Measurements from ENCODE around the gene BAZ2B. TPM values are rescaled to one million over a fixed set of nuclear protein-coding genes. Genes with fewer than 3 reads are reported as not detected.

BAZ2B gene
- polyA plus RNA-seq, 1 donor, result 52.9 TPM

DNA sequence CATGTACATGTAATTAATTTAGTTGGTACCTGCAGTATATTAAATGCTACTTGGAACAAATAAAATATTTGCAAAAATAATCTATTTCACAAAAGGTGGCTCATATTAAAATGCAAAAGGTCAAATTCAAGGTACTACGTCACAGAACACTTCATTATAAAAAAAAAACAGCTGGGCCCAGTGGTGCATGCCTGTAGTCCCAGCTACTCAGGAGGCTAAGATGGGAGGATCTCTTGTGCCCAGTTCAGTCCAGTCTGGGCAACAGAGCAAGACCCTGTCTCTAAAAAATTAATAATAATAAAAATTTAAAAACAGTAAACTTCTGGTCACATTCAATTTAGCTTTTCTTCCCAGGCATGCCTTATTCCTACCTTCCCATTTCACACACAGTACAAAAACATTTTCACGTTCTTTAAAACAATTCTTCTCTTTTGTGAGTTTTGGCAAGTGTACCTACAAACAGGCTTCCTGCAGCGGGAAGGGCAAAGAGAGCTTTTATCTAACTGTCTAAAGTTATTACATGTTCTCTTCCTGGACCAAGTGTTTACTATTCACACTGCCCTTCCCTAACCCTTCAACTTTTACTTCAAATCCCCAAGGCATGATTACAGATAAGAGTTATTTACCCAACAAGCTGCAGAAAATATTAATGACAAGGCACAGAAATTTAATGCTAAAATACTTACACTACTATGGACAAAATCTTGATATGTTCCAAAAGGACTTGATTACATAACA is 10.7 kb downstream of the BAZ2B start:
- H3K4me3 ChIP-seq (ENCODE audit: low read length), result no peak overlapping the region
- DNase-seq, result peak in 1 of 2 donors; percentile 45
- H3K27ac ChIP-seq (ENCODE audit: low read length), result peak overlapping the region; percentile 40
- H3K27me3 ChIP-seq (ENCODE audit: control insufficient read depth, insufficient read depth, low read length), result no peaks in the 10 kb centered on the region
- no peaks in the 10 kb centered on the region for H3K9me3 ChIP-seq (ENCODE audit: control insufficient read depth, low read depth, low read length)
- WGBS (ENCODE audit: insufficient coverage, low lambda C conversion rate), result no CpG with 5 or more reads among the region's 3 CpGs
- H3K4me1 ChIP-seq (ENCODE audit: control insufficient read depth, insufficient read depth, low read length), result peaks cover 15% of the 10 kb centered on the region
- H3K36me3 ChIP-seq (ENCODE audit: control insufficient read depth, insufficient read depth, low read length), result no peaks in the 10 kb centered on the region

DNA sequence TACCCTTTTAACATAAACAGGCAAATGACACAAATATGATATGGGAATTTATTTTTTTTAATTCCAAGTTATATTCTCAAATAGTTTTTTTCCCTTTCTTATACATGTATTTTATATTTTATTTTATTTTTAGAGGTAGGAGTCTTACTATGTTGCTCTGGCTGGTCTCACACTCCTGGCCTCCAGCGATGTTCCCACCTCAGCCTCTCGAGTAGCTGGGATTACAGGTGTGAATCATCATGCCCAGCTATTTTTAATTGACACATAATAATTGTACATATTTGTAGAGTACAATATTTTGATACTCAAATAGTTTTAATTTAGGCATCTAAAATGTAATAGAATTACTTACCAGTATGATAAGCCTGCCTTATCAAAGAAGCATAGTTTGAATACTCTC is 12.2 kb downstream of the BAZ2B start:
- no CpG with 5 or more reads among the region's 2 CpGs for WGBS (ENCODE audit: insufficient coverage, low lambda C conversion rate)
- Histone ChIP-seq H3K4me1 (ENCODE audit: control insufficient read depth, insufficient read depth, low read length) (peaks cover 10% of the 10 kb centered on the region), H3K4me3 (ENCODE audit: low read length) (no peak overlapping the region), H3K27me3 (ENCODE audit: control insufficient read depth, insufficient read depth, low read length) (no peaks in the 10 kb centered on the region), H3K36me3 (ENCODE audit: control insufficient read depth, insufficient read depth, low read length) (no peaks in the 10 kb centered on the region), H3K27ac (ENCODE audit: low read length) (no peak overlapping the region), H3K9me3 (ENCODE audit: control insufficient read depth, low read depth, low read length) (no peaks in the 10 kb centered on the region)
- DNase-seq, result no peak

- Histone ChIP-seq H3K4me1 (ENCODE audit: control insufficient read depth, insufficient read depth, low read length) (peaks cover 4% of the 10 kb centered on the region), H3K4me3 (ENCODE audit: low read length) (no peak overlapping the region), H3K27me3 (ENCODE audit: control insufficient read depth, insufficient read depth, low read length) (no peaks in the 10 kb centered on the region), H3K9me3 (ENCODE audit: control insufficient read depth, low read depth, low read length) (no peaks in the 10 kb centered on the region), H3K36me3 (ENCODE audit: control insufficient read depth, insufficient read depth, low read length) (no peaks in the 10 kb centered on the region), H3K27ac (ENCODE audit: low read length) (no peak overlapping the region)
- 67% methylated on average over 1 of the region's 3 CpGs for WGBS (ENCODE audit: insufficient coverage, low lambda C conversion rate)
- no peak for DNase-seq
Observed at GRCh38 chr2:159600752-159601151, 15.6 kb downstream of the BAZ2B start.

DNA sequence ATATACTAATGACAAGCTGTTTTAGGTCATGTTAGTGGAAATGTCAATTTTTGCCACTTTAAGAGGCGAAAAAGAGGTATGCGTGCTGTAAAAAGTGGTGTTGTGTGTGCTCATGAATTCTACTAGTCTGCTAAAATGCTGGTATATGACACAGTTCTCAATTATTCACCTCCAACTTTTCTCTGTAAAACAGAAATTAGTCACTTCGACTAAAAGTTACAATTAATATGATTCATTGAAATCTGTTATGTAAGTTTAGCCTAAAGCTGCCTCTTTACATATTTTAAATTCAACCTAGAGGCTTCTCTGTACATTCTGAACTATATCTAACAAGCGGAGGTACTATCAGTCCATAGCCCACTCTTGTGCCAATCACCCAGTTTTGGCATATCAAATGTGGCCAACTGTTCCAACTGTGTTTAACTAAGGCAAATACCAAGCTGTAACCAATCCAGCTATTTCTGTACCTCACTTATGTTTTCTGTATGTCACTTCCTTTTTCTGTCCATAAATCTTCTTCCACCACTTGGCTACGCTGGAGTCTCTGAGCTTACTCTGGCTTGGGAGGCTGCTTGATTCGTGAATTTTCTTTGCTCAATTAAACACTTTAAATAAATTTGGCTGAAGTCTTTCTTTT is 20.8 kb downstream of the BAZ2B start:
- Histone ChIP-seq H3K9me3 (ENCODE audit: control insufficient read depth, low read depth, low read length) (no peaks in the 10 kb centered on the region), H3K36me3 (ENCODE audit: control insufficient read depth, insufficient read depth, low read length) (no peaks in the 10 kb centered on the region), H3K4me1 (ENCODE audit: control insufficient read depth, insufficient read depth, low read length) (no peaks in the 10 kb centered on the region), H3K4me3 (ENCODE audit: low read length) (no peak overlapping the region), H3K27me3 (ENCODE audit: control insufficient read depth, insufficient read depth, low read length) (no peaks in the 10 kb centered on the region), H3K27ac (ENCODE audit: low read length) (no peak overlapping the region)
- no CpG with 5 or more reads among the region's 6 CpGs for WGBS (ENCODE audit: insufficient coverage, low lambda C conversion rate)
- DNase-seq, result no peak

DNA sequence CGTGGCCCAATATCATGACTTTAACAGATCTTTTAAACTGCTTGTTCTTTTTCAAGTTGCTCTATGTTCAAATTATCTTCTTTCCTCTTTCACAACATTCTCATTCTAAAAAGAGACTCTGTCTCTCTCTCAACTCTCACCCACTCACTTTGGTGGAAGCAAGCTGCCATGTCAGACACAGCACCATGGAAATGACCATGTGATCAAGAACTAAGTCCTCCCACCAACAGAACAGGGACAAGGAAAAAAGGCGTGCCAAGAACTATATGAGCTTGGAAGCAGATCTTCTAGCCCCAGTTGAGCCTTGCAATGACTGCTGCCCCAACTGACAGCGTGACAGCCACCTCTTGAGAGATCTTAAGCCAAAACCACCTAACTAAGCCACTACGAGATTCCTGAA is 23.9 kb downstream of the BAZ2B start:
- Histone ChIP-seq H3K4me3 (ENCODE audit: low read length) (no peak overlapping the region), H3K27ac (ENCODE audit: low read length) (no peak overlapping the region), H3K27me3 (ENCODE audit: control insufficient read depth, insufficient read depth, low read length) (no peaks in the 10 kb centered on the region), H3K9me3 (ENCODE audit: control insufficient read depth, low read depth, low read length) (no peaks in the 10 kb centered on the region), H3K4me1 (ENCODE audit: control insufficient read depth, insufficient read depth, low read length) (no peaks in the 10 kb centered on the region), H3K36me3 (ENCODE audit: control insufficient read depth, insufficient read depth, low read length) (peaks cover 3% of the 10 kb centered on the region)
- WGBS (ENCODE audit: insufficient coverage, low lambda C conversion rate), result 80% methylated on average over 1 of the region's 4 CpGs
- peak in 1 of 2 donors; percentile 27 for DNase-seq

DNA sequence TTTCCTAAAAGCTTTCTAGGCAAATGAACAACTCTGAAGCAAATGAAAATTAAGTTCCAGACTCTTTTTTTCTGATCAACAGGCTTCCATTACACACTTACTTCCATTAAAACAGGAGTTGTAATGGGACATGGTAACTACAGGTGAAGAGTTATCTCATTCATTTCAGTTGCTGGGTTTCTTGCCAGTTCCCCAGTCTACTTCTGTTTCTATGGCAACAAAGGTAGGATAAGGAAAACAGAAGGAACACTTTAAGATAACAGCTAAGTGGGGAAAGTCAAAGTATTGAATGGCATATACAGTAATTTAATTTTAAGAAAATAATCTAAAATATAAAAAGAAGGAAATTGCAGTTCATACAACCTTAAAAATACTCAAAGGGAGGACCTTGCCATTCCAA is 25.1 kb downstream of the BAZ2B start:
- Histone ChIP-seq H3K4me3 (ENCODE audit: low read length) (no peak overlapping the region), H3K9me3 (ENCODE audit: control insufficient read depth, low read depth, low read length) (no peaks in the 10 kb centered on the region), H3K4me1 (ENCODE audit: control insufficient read depth, insufficient read depth, low read length) (no peaks in the 10 kb centered on the region), H3K27ac (ENCODE audit: low read length) (no peak overlapping the region), H3K27me3 (ENCODE audit: control insufficient read depth, insufficient read depth, low read length) (no peaks in the 10 kb centered on the region), H3K36me3 (ENCODE audit: control insufficient read depth, insufficient read depth, low read length) (peaks cover 3% of the 10 kb centered on the region)
- peak in 1 of 2 donors; percentile 41 for DNase-seq

DNA sequence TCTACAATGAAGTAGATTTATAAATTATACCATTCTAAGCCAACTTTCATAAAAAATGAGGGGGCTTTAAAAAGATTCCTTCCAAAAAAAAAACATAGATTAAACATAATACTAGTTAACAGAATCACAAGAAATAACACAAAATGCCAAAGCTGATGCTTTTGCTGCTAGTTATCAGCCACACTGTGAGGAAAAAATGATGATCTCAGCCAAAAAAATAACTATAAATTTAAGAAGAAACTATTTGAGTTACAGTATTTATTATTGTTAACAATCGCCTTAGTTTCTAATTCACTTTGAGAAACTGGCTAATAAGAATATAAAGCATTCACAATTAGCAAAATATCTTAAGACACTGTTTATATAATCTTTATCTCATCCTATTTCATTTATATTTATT is 27.1 kb downstream of the BAZ2B start:
- Histone ChIP-seq H3K9me3 (ENCODE audit: control insufficient read depth, low read depth, low read length) (no peaks in the 10 kb centered on the region), H3K4me3 (ENCODE audit: low read length) (no peak overlapping the region), H3K36me3 (ENCODE audit: control insufficient read depth, insufficient read depth, low read length) (peaks cover 3% of the 10 kb centered on the region), H3K27ac (ENCODE audit: low read length) (no peak overlapping the region), H3K4me1 (ENCODE audit: control insufficient read depth, insufficient read depth, low read length) (peaks cover 3% of the 10 kb centered on the region), H3K27me3 (ENCODE audit: control insufficient read depth, insufficient read depth, low read length) (no peaks in the 10 kb centered on the region)
- no peak for DNase-seq
- WGBS (ENCODE audit: insufficient coverage, low lambda C conversion rate), result 100% methylated on average over 1 of the region's 1 CpG

GRCh38 chr2:159586034-159586433 is 30.3 kb downstream of the BAZ2B start:
- Histone ChIP-seq H3K4me1 (ENCODE audit: control insufficient read depth, insufficient read depth, low read length) (peaks cover 3% of the 10 kb centered on the region), H3K27ac (ENCODE audit: low read length) (peak overlapping the region; percentile 59), H3K36me3 (ENCODE audit: control insufficient read depth, insufficient read depth, low read length) (peaks cover 3% of the 10 kb centered on the region), H3K27me3 (ENCODE audit: control insufficient read depth, insufficient read depth, low read length) (no peaks in the 10 kb centered on the region), H3K9me3 (ENCODE audit: control insufficient read depth, low read depth, low read length) (no peaks in the 10 kb centered on the region), H3K4me3 (ENCODE audit: low read length) (no peak overlapping the region)
- 21% methylated on average over 2 of the region's 3 CpGs for WGBS (ENCODE audit: insufficient coverage, low lambda C conversion rate)
- DNase-seq, result no peak

DNA sequence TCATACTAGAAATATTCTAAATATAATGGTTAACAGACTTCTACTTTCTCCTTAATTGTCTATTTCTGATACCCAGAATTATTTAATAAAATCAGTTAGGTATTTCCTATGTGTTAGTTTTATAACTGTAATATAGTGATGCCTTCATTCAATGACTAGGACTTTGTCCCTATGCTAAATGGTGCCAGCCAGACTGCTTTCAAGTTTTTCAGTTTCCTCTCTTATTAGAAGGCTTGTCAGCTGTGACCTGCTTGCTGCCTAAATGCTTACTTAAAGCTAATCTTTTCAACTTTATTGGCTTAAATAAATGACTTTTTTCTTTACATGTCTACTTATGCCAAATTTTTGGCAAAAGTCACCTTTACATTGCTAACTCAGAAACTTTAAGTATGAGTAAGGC is 30.7 kb downstream of the BAZ2B start:
- H3K9me3 ChIP-seq (ENCODE audit: control insufficient read depth, low read depth, low read length), result no peaks in the 10 kb centered on the region
- no peaks in the 10 kb centered on the region for H3K27me3 ChIP-seq (ENCODE audit: control insufficient read depth, insufficient read depth, low read length)
- no peak overlapping the region for H3K4me3 ChIP-seq (ENCODE audit: low read length)
- peak; percentile 26 to 72 for DNase-seq
- H3K27ac ChIP-seq (ENCODE audit: low read length), result peak overlapping the region; percentile 59
- peaks cover 3% of the 10 kb centered on the region for H3K4me1 ChIP-seq (ENCODE audit: control insufficient read depth, insufficient read depth, low read length)
- H3K36me3 ChIP-seq (ENCODE audit: control insufficient read depth, insufficient read depth, low read length), result peaks cover 3% of the 10 kb centered on the region

GRCh38 chr2:159584796-159585195 is 31.6 kb downstream of the BAZ2B start:
- no peak overlapping the region for H3K27ac ChIP-seq (ENCODE audit: low read length)
- 100% methylated on average over 1 of the region's 2 CpGs for WGBS (ENCODE audit: insufficient coverage, low lambda C conversion rate)

More at GRCh38 chr2:159584796-159585195, 31.6 kb downstream of the BAZ2B start:
- Histone ChIP-seq H3K4me1 (ENCODE audit: control insufficient read depth, insufficient read depth, low read length) (peaks cover 3% of the 10 kb centered on the region), H3K36me3 (ENCODE audit: control insufficient read depth, insufficient read depth, low read length) (peaks cover 3% of the 10 kb centered on the region), H3K9me3 (ENCODE audit: control insufficient read depth, low read depth, low read length) (no peaks in the 10 kb centered on the region), H3K4me3 (ENCODE audit: low read length) (no peak overlapping the region), H3K27me3 (ENCODE audit: control insufficient read depth, insufficient read depth, low read length) (no peaks in the 10 kb centered on the region)
- no peak for DNase-seq
